Activated CD4-positive, alpha-beta T cell treated with anti-CD3 and anti-CD28 coated beads, Interleukin-2, Interleukin-4, amounts not matched to agents 100 ng/mL and 50 ng/mL, durations not matched to agents 16 hours and 8 hours (primary cell): Measurements from ENCODE around the gene KIF13A.
"Not testable (repeated sequence)": the region's sequence is repeated elsewhere in the genome, so short reads cannot be mapped to it uniquely, and the experiment has no call there.

Experiments
- DNase-seq: peaks from one replicate; pipeline ENCODE4 v3.0.0-alpha.2; 2020; ENCODE audit warnings: low spot score

Gene KIF13A

DNA sequence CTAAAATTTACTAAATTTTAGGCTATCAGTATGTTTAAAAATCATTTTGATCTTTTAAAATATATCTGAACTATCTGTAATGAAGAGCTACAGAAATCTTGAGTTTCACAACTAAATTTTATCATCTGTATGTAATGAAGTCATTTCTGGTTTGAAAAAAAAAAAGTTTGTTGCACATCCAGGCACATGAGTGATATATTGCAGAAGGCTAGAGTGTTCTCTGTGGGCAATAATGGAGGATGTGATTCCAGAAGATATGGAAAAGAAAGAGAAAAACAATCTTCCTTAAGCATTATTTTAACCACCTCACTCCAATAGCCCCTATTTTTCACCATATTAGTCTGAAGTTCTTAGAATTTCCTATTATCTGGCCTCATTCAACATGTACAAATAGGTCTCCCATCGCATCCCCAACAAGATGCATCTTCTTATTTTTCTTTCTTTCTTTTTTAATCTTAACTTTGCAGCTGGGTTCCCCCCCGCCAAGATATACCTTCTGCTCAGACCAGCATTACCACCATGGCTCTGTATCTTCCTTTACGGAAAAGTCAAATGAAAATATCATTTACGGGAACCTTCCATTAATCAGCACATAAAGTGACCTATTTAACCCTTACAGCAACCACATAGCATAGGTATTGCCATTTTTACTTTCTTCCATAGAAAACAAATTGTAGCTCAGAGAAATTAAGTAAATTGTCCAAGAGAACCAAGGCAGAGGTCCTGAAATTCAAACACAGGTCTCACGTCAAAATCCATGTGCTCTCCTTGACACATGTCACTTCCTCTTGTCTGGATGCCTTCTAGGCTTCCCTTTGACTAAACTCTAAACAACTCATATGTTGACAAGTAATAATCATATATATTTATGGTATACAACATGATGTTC lies 116.9 kb downstream of the KIF13A start:
- no peak for DNase-seq

DNA sequence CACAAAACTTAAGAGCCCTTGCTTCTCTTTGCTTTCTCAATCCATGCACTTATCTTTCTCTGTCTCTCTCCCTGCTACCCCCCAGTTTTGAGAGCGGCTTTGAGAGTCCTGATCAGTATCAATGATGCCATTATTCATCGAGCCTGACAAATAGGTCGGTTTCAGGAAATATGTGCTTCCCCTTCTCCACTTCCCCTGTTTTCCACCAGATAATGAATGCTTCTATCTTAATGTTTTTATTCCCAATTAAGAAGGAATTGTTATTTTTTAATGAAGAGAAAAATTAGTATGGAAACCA lies 117.7 kb downstream of the KIF13A start:
- no peak for DNase-seq

DNA sequence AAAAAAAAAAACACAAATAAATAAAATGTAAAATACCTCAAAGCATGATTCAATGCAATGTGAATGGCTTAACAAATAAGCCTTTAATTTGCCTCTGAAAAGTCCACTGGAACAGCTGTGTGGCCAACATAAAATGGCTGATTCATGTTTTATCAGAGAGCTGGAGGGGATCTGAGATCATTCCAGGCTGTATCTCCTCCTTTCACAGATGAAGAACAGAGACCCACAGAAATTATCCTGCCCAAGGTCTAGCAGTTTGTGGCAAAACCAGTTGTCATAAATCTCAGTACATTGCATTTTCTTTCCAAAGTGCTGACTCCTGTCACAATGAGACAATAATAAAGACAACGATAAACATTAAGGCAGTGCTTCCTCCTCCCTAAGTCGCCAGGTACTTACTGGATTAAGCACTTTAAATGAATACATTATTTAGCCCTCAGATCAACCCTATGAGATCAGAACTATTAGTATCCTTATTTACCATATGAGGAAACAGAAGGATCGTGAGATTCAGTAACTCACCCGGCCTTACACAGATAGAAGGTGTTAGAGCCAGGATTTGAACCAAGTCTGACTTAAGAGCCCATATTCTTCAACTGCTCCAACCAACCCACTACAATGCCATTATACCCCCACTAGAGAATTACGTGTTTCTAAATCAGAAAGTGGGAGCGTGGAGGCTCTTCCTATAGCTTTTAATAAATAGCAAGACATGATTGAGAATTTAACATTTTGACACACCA lies 118.3 kb downstream of the KIF13A start:
- no peak for DNase-seq

DNA sequence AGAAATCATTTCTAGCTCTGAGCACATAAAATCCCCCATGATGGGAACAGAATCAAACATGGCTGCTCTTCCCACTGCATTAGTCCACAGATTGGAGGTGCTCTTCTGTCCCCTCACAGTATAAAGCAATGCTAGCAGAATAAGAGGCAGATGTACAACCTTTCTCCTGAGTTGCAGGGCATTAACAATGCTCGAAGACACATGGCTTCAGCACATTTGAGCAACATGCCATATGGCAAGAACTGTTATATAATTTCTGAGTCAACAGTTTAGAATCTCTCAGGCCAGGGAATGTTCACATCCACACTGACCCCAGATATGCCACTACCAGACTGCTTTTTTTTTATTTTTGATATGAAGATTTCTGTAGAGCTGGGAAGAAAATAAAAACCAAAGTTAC lies 119.6 kb downstream of the KIF13A start:
- no peak for DNase-seq

DNA sequence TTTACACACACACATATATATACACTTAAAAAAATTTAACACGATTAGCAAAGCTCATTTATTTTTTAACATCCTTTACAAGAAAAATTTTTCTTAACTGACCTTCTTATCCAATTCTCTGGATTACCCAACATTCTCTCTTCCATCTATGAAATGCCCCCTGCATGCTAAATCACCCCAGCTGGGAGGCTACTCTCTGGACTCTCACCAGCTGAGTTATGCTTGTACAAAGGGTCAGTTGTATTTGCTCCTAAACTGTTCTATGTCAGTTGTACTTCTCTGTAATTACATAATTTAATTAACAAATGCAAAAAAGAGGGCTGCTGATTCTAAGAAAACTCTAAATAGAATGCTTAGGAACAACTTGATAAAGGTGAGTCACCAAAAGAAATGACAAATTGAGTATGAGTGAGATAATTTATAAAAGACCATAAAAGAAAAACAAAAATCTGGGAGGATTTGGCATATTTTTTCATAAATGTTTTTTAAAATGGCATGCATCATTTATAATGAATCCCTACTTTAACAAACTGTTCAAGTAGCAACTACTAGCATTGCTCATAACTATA lies 120.5 kb downstream of the KIF13A start:
- no peak for DNase-seq

DNA sequence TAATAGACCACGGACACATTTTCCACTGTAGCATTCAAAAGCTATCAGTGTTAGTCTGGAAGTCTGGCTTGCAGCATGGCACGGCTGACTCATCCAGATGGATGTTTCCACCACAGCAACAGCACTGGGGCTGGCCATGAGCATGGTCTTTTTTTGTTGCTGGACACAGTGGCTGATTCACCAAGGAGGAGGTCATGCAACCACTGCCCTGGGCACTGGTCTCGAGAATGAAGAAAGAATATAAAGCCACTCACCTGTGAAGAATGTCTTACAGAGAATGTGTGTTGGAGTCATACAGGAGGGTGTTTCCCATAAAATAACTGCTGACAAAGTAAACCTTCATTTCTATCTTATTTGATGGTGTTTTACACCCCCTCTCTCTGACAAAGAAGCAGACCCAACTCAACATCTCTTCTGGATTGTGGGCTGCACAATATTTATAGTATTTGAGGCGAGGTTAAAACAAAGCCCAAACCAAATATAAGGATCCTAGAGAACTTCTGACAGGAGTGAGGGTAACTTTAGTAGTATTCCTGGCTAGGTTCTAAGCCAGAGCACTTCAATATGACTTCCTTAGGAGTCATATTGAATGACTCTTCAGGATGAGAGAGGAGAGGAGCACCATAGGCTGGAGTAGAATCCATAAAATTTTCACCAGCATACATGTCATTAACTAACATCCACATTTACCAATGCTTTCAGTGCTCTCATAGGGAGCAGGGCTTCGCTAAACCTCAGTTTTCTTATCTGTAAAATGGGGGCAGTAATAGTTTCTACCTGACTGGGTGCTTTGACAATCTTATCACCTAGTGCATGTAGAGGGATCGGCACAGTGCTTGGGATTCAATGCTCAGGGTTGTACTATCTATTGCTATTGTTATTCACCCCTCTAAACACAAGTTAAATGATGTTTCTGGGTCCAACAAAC lies 121.4 kb downstream of the KIF13A start:
- DNase-seq, result no peak

DNA sequence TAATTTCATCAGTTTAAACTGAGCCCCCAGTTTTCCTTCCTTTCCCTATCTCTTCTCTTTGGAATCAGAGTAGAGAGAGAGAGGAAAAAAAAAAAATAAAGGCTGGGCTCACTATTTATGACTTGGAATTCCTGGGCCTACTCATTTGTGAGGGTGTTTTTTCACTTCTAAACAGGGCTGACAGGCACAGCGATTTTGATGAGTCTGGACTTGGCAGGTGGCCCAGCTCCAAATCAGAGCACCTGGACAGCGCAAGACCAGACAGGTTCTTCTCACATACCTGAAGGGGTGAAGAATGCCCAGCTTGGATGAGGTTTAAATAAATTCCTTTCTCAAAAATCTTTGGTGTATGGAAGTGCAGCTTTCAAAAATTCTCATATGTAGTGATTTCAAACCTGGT lies 122.2 kb downstream of the KIF13A start:
- no peak for DNase-seq

DNA sequence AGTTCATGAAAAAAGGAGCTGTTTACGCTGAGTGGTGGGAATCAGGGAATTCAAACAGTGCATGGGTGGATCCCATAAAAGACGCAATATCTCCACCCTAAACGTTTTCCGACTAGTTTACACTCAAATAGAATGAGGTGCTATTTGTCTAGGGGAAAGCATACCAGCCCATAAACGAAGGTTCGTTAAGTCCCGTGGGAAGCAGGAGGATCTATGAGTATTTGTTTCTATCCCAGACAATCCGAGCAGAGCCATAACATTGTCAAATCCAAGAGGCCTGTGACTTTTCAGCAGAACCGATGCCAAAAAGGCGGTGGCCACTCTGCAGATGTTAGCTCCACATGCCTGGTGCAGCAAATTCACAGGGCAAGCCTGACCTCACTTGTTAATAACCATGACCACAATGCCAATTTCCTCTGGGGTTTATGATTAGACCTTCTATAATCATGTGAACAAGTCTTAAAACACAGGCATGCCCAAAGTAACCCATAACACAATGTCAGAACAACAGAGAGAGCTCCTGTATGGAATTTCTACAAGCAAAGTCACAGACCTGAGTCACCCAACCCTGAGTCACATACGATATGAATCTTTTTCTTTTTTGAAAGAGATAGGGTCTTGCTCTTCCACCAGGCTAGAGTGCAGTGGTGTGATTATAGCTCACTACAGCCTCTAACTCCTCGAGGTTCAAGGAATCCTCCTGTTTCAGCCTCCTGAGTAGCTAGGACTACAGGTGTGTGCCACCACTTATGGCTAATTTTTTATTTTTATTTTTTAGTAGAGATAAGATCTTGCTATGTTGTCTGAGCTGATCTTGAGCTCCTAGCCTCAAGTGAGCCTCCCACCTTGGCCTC lies 123.3 kb downstream of the KIF13A start:
- no peak for DNase-seq

DNA sequence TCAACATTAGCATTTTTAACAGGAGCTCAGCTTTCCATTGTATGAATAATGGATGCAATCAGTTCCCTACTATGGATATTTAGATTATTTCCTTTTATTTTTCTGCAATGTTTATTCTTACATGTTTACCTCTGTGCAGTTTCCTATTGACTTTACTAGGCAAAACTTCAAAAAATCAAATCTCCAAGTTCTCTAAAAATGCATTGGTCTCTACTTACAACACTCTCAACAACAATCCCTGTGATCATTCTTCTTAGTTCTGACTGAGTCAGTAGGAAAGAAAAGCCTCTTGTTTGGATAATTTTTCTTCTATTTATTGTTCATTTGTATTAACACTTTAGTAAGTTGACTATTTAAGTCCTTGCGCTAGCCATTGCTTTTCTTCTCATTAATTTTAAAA lies 126.1 kb downstream of the KIF13A start:
- no peak for DNase-seq

DNA sequence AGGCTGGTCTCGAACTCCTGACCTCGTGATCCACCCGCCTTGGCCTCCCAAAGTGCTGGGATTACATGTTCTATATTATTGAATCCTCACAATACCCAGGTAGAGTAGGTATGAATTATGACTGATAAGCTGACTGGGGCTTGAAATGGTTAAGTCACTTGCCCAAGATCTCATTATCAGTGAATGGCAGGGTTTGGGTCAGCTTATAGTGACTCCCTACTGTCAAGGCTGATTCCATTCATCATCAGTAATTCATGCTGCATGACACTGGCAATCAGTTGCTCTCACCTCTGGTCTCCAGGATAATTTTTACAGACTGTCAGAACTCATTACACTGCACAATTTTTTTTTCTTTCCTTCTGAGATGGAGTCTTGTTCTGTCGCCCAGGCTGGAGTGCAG lies 127.6 kb downstream of the KIF13A start:
- no peak for DNase-seq

DNA sequence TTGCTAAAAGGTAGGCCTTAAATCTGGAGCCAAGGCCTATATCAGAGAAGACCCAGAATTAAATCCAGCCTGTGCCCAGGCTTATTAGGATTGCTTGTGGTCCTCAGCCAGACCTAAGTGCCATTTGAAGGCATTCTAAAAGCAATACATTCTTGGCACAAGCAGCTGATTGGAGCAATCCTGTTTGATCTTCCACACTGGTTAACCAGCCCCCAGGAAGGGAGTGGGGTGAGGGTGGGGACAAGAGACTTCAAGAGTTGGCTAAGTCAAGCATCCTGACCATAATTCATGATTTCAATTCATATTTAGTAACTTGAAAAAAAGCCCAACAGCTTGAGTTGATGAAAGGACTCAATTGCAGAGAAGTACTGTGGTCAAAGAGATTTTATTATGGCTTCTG lies 128.9 kb downstream of the KIF13A start:
- no peak for DNase-seq

DNA sequence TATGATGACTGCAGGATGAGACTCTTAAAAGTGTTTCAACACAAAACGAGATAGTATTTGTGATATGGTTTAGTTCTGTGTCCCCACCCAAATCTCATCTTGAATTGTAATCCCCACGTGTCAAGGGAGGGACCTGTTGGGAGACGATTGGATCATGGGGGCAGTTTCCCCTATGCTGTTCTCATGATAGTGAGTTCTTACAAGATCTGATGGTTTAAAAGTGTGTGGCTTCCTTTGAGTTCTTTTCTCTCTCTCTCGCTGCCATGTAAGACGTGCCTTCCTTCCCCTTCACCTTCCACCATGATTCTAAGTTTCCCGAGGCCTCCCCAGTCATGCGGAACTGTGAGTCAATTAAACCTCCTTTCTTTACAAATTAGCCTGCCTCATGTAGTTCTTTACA lies 130.2 kb downstream of the KIF13A start:
- DNase-seq, result not testable (repeated sequence)

DNA sequence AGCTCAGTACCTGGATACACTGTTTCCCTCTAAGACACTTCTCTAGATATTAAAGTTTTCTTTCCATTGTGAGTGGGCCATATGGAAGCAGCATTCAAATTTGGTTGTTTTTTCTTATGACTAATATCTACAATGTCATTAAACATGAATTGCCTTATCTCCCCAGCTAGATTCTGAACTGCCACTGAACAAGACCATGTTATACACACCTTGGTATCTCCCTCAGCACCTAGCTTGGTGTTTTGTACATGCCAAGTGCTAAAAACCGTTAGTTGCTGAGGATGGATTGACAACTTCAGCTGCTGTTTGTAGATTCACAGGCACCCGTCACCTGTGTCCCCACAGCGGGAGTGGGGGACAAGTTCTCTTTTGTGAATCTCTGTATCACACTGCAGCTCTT lies 131.1 kb downstream of the KIF13A start:
- no peak for DNase-seq

DNA sequence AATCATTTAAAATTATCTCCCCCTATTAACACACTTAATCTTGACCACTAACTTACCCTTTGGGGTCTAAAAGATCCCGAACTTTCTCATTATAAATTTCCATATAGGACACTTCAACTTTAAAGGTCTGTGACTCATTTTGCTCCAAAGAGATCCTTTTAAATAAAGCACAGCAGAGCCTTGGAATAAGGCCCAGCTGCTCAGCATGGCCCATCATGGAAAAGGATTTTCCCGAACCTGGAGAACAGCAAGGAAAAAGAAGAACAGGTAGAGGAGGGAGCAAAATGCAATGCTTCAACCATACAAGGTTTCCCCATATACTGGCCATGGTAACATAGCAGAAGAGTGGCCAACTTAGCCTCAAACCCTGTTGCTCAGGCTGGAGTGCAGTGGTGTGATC lies 132.1 kb downstream of the KIF13A start:
- no peak for DNase-seq

DNA sequence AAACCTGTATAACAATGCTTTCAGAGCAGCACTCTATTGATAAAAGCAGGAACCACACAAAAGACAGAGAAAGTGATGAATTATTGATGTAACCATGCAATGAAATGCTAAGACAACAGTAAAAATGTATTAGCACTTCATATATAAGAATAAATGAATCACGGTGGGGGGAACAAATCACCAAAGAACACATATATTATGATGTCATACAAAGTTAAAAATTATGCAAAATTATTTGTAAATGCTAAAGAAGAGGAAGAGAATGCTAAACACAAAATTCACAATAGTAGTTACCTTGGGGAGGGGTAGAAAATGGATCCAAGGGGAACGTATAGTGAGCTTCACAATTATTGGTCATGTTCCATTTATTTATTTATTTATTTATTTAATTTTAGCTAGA lies 133.9 kb downstream of the KIF13A start:
- no peak for DNase-seq

DNA sequence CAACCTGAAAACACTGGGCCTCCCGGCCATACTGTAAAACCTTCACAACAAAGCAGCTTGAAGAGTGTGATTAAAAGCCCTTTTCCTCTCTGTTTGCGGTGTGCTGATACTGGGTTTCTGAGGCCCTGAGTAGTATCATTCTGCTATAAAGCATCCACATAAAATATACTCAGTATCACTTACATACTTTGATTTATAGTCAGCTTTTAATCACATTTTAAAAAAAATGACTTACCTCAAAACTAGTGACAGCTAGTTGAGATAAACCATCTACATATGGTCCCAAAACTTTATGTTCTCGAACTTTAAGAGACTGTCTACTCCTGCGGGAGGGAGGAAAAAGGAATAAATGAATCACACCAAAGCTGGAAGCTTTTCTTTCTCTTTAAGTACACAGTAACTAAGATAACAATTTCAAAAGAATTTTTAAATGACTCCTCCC lies 135.7 kb downstream of the KIF13A start:
- DNase-seq, result no peak

DNA sequence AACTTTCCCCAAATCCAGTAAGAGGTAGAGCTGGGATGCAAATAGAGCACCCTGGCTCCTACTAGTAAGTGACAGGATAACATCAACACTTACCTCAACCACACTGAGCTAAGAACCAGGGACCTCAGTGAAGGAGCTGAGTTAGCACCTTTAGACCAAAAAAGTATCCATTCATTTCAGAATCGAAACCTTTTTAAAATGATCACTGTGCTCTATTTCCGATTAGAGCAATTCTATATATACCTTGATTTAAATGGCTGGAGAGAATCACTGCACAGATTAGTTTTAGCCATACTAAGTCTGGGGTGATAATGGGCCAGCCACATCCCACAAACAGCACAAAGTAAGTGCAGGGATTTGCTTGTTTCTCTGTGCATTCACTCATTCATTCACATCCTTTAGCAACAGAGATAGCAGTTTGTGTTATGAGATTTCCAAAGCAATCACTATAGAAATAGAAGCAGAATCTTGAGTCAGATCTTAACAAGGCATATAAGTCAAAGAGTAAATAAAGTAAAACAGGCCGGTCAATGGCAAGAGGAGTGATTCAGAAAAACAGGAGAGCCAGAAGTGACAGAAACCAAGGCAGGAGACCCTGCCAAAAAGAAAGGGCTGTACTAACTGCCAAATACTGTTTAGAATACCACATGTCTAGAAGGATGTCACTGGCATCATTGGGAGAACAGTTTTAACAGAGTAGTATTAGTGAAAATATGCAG lies 136.3 kb downstream of the KIF13A start:
- no peak for DNase-seq

DNA sequence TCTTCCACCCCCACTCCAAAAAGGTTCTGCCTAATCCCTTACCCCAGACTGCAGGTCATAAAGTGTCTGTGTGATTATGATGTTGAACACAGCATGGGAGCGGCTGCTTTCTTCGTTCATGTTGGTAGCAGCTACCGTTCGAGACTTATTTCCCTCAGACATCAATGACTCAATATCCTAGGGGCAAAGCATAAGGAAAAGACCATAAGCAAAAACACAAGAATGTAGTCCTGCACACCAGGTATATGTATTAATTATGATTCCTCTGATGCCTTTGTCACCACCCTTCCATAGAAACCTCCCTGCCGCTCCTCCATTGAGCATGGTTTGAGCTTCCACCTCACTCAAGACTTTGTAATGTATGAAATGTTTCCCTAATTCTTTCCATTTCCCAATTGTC lies 137.2 kb downstream of the KIF13A start:
- DNase-seq, result no peak

DNA sequence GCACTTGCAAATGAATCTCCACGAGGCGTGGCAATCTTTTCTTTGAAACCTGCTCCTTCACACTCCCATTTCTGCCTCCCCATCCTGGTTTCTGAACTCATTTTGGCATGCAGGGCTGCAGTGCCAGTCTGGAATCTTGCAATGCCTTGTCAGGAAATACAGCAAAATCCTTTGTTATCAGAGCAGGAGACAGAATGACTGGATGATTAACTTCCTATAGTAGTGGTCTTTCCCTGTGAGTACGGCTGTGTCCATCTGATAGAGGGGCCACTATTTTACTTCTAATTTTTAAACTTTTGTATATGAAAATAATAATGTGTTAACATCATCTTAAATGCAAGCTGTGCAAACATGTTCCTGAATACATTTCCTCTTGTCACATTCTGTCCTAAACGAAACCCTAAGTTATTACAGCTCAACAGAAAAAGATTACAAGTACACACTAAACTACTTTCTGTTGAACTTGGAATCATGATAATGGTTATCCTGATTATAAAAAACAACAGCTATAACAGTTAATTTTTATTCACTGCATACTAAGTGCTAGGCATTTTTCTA lies 140.2 kb downstream of the KIF13A start:
- DNase-seq, result no peak

DNA sequence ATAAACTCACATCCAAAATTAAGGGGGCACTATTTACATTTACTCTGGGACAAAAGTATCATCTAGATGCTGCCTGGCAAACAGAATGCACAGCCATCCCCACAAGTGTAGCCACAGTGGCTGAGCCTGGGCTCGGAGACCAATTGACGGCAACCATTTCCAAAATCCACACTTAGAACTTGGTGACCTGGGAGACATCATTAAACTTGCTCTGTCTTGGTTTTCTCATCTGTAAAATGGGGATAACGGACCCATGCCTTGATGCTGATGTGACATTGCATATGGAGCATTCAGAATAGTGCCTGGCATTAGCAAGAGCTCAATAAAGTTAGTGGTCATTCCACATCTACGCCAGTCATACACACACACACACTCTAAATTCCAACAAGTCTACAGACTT lies 140.7 kb downstream of the KIF13A start:
- no peak for DNase-seq
